Stomach (tissue), 4 donors: ENCODE data around the gene GLUD1.

Experiments
- POLR2A ChIP-seq, 4 donors: fragments of 450-650 bp; IDR thresholded peaks; one replicate each; pipeline ENCODE4 v1.6.1; 2016; ENCODE audit warnings: antibody characterized with exemption in 4 of 4, control low read depth in 2 of 4, mild to moderate bottlenecking in 1 of 4, moderate library complexity in 1 of 4
- TF ChIP-seq, protein P1 (sequence below), 7 experiments: fragments of 450-650 bp in 4 of 7; fragments of 200-600 bp in 3 of 7; sonication (generic) in 3 of 7; IDR thresholded peaks; one replicate each; pipeline ENCODE4 v1.5.1; 2016 to 2019; ENCODE audit warnings: antibody characterized with exemption in 7 of 7, control low read depth in 2 of 7, mild to moderate bottlenecking in 1 of 7

DNA sequence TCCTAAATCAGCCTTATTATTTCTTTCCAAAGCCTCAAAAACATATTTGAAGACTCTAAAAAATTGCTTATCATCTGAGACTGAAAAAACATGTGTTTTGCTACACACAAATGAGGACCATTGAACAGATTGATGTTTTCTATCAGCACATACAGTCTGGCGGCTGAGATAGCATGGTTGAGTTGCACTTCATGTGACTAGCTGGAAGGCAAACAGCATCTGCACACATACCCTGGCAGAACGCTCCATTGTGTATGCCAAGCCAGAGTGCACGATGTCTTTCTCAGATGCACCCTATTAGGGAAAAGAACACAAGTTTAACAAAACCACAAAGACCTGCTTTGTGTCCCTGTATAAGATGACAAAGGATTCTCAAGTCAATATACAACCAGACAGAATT, 41.5 kb downstream of the GLUD1 start:
- TF ChIP-seq, protein P1, sequence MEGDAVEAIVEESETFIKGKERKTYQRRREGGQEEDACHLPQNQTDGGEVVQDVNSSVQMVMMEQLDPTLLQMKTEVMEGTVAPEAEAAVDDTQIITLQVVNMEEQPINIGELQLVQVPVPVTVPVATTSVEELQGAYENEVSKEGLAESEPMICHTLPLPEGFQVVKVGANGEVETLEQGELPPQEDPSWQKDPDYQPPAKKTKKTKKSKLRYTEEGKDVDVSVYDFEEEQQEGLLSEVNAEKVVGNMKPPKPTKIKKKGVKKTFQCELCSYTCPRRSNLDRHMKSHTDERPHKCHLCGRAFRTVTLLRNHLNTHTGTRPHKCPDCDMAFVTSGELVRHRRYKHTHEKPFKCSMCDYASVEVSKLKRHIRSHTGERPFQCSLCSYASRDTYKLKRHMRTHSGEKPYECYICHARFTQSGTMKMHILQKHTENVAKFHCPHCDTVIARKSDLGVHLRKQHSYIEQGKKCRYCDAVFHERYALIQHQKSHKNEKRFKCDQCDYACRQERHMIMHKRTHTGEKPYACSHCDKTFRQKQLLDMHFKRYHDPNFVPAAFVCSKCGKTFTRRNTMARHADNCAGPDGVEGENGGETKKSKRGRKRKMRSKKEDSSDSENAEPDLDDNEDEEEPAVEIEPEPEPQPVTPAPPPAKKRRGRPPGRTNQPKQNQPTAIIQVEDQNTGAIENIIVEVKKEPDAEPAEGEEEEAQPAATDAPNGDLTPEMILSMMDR (IDR thresholded peaks at IDR 0.05): no peak
- TF ChIP-seq POLR2A (IDR thresholded peaks at IDR 0.05): no peak
